ENCODE measurements around the gene HOXD1.

The HOXD1 gene

DNA sequence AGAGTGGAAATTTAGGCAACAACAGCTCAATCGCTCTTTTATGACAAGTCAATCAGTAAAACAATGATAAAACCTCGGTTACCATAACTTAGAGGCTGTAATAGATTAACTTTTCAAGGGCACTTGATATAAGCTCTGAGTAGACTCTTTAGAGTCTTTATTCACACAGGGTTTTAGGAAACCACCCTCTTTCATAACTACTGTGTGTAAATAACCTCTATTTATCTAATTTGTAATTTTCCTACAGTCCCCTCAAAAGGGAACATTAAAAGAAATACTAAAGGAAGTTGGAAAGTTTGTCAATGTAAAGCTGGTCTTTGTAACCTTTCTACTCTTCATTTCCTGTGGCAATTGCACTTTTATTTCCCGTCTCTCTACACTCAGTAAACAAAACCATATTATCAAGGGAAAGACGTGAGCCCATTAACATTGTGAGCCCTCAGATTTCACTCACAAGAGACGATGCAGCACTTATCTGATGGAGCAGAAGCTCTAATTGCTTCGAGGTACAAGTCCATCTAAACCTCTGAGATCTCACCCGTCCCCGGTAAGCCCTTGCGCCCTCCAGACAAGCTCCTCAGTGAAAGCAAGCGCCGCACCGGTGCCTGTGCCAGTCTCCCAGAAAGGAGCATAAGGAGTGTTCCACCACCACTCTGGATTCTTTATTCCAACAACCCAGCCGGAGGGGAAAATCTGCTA lies 1.1 kb upstream of the HOXD1 start:
- DNase-seq: peak; percentile 56

DNA sequence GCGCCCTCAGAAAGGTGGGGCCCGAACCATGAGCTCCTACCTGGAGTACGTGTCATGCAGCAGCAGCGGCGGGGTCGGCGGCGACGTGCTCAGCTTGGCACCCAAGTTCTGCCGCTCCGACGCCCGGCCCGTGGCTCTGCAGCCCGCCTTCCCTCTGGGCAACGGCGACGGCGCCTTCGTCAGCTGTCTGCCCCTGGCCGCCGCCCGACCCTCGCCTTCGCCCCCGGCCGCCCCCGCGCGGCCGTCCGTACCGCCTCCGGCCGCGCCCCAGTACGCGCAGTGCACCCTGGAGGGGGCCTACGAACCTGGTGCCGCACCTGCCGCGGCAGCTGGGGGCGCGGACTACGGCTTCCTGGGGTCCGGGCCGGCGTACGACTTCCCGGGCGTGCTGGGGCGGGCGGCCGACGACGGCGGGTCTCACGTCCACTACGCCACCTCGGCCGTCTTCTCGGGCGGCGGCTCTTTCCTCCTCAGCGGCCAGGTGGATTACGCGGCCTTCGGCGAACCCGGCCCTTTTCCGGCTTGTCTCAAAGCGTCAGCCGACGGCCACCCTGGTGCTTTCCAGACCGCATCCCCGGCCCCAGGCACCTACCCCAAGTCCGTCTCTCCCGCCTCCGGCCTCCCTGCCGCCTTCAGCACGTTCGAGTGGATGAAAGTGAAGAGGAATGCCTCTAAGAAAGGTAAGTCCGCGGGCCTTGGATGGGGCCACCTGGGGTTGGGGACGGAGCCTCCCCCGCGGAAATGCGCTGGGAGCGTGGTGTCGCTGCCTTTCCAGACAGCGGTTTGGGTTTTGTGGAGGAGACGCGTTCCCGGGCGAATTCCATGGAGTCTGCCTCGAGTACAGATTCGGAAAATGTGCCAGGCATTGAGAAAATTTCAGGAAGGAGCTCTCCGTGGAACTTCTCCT lies 559 bp downstream of the HOXD1 start:
- peak; percentile 66 for DNase-seq

GRCh38 chr2:176189681-176190641 lies 1.5 kb downstream of the HOXD1 start:
- DNase-seq: peak; percentile 66

DNA sequence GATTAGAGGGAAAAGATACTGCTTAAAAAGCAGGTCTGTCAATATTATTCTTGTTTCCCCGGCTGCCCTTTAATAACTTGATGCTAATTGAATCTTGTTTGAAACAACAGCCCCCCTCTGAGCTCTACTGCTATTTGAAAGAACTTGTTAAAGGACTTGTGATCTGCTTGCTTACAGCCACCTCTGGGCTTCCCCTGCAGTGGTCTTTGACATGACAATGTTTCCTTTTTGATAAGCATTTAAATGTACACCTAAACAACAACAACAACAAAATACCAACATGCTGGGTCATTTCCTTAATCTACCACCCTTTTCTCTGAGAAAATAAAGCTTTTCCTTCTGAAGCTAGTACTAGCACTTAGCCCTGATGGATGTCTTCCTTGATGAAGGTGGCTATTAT lies 3.9 kb downstream of the HOXD1 start:
- DNase-seq: no peak

DNA sequence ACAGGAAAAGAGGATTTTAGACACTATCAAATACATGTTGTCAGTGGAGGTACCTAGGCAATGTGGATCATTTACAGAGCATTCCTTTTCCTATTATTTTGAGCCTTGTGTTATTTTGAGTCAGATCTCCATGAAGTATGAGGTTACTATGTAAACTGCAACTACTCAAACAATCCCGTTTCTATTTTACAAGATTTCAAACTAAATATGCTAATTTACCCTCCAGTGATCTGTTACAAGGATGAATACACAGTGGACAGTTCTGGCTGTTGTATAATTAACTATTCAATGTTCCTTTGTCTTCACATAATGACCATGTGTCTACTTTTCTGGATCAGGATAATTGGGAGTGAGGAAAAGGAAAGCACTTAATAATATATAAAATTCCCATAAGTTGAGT lies 4.6 kb downstream of the HOXD1 start:
- DNase-seq: peak; percentile 62

GRCh38 chr2:176199902-176200301 lies 11.4 kb downstream of the HOXD1 start:
- DNase-seq: no peak

- DNase-seq: no peak
Measured at GRCh38 chr2:176200971-176201370, 12.5 kb downstream of the HOXD1 start.

GRCh38 chr2:176202491-176202890 lies 14.0 kb downstream of the HOXD1 start:
- DNase-seq: peak; percentile 2

- no peak for DNase-seq
Measured at GRCh38 chr2:176205126-176205525, 16.7 kb downstream of the HOXD1 start.

GRCh38 chr2:176206136-176206535 lies 17.7 kb downstream of the HOXD1 start:
- DNase-seq: no peak

- no peak for DNase-seq
Measured at GRCh38 chr2:176206682-176207081, 18.2 kb downstream of the HOXD1 start.

DNA sequence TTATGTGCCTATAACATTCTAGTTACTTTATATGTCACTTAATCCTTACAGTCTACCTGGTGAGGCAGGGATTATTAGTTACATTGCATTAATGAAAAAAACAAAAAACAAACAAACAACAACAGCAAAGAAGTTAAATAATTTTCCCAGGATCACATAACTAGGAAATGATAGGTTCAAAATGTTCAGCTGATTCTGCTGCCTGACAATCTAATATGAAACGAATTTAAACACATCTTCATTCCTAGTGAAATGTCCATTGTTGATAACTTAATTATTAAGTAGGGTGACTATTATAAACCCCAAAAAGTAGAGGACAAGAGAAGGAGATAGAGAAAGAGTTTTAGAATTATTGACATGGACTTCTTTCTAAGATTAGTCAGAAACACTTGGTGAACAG lies 22.6 kb downstream of the HOXD1 start:
- no peak for DNase-seq

GRCh38 chr2:176212276-176212675 lies 23.8 kb downstream of the HOXD1 start:
- DNase-seq: no peak

GRCh38 chr2:176213406-176213805 lies 24.9 kb downstream of the HOXD1 start:
- DNase-seq: no peak

DNA sequence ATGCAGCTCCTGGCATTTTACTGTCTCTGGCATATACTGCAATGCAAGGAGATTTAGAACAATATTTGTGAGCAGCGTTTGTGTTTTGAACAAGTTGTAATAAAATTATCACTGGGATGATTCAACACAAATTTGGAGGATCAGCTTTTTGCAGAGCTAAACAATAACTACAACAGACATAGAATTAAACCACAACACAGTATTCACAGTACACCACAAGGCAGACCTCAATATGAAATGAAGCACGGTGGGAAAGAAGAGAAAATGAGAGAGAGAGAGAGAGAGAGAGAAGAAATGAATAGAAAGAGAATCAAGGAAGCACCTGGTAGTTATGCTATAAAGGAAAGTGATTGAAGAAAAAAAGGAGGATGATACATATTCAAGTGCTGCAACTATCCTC lies 39.4 kb downstream of the HOXD1 start:
- DNase-seq: no peak

GRCh38 chr2:176234156-176234555 lies 45.7 kb downstream of the HOXD1 start:
- DNase-seq: no peak

DNA sequence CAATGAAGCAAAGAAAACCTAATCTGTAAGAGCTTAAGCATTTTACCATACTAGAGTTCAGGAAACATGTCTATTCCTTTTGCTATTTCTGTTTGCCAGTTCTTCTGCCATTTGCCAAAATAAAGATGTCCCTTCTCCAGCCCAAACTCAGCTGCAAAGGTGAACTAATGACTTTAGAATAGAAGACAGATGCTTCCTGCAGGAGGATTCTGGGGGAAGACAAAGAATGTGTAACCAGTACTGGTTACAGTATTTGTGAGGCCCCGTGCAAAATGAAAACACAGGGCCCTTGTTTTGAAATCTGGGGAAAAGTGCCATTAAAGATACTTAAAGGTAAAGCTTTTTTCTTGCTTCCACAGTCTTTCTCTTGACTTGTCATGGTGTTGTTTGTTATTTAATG lies 46.5 kb downstream of the HOXD1 start:
- no peak for DNase-seq

DNA sequence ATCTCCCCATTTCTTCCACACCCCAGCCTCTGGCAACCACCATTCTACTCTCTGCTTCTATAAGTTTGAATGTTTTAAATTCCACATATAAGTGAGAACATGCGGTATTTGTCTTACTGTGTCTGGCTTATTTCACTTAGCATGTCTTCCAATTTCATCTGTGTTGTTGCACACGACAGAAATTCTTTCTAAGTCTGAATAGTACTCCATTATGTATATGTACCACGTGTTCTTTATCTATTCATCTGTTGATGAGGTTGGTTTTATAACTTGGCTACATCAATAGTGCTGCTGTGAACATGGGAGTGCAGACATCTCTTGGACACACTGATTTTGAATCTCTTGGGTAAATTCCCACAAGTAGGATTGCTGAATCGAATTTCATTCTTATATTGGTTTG lies 49.0 kb downstream of the HOXD1 start:
- no peak for DNase-seq

- DNase-seq: no peak
Measured at GRCh38 chr2:176239031-176239430, 50.6 kb downstream of the HOXD1 start.

GRCh38 chr2:176240301-176240700 lies 51.8 kb downstream of the HOXD1 start:
- DNase-seq: no peak
